Endodermal cell (in vitro differentiated cells): Measurements from ENCODE around the gene RGS13. TPM values are rescaled to one million over a fixed set of nuclear protein-coding genes. Genes with fewer than 3 reads are reported as not detected.
"Not testable (repeated sequence)": the region's sequence is repeated elsewhere in the genome, so short reads cannot be mapped to it uniquely, and the experiment has no call there.

Experiments
- DNase-seq: peaks from one replicate; pipeline ENCODE4 v3.0.0-alpha.2; 2017
- H3K27ac ChIP-seq: 2 replicates; pipeline ENCODE4 v1.5.1; 2013; ENCODE audit warnings: mild to moderate bottlenecking, low read depth, low read length, moderate library complexity
- H3K27me3 ChIP-seq: 2 replicates; pipeline ENCODE4 v1.6.1; 2013; ENCODE audit warnings: mild to moderate bottlenecking, low read length, moderate library complexity; ENCODE audit not compliant: insufficient read depth, control insufficient read depth, poor library complexity, severe bottlenecking
- H3K36me3 ChIP-seq: 2 replicates; pipeline ENCODE4 v1.7.0; 2013; ENCODE audit warnings: mild to moderate bottlenecking, low read length, moderate library complexity; ENCODE audit not compliant: control insufficient read depth, insufficient read depth
- H3K4me1 ChIP-seq: one replicate; pipeline ENCODE4 v1.7.0; 2013; ENCODE audit warnings: low read length; ENCODE audit not compliant: control insufficient read depth, insufficient read depth
- H3K4me3 ChIP-seq: 2 replicates; pipeline ENCODE4 v1.5.1; 2013; ENCODE audit warnings: mild to moderate bottlenecking, low read length, moderate library complexity
- H3K9ac ChIP-seq: 2 replicates; pipeline ENCODE4 v1.6.1; 2013; ENCODE audit warnings: mild to moderate bottlenecking, low read length, moderate library complexity; ENCODE audit not compliant: poor library complexity, severe bottlenecking; ENCODE audit errors: extremely low read depth
- H3K9me3 ChIP-seq: 2 replicates; pipeline ENCODE4 v1.6.1; 2013; ENCODE audit warnings: mild to moderate bottlenecking, low read length, moderate library complexity; ENCODE audit not compliant: control insufficient read depth
- H3K27ac Mint-ChIP-seq: 2 replicates; pipeline ENCODE4 v1.8.0; 2020; ENCODE audit warnings: mixed read lengths
- H3K27me3 Mint-ChIP-seq: 2 replicates; pipeline ENCODE4 v1.8.0; 2021; ENCODE audit warnings: mild to moderate bottlenecking, mixed read lengths; ENCODE audit not compliant: insufficient read depth
- H3K36me3 Mint-ChIP-seq: 2 replicates; pipeline ENCODE4 v1.8.0; 2020; ENCODE audit warnings: low read depth, mixed read lengths
- H3K4me1 Mint-ChIP-seq: 2 replicates; pipeline ENCODE4 v1.8.0; 2020; ENCODE audit warnings: mixed read lengths
- H3K4me3 Mint-ChIP-seq: 2 replicates; pipeline ENCODE4 v1.8.0; 2020; ENCODE audit warnings: mild to moderate bottlenecking, moderate library complexity, mixed read lengths
- H3K9me3 Mint-ChIP-seq: 2 replicates; pipeline ENCODE4 v1.8.0; 2020; ENCODE audit warnings: mild to moderate bottlenecking, mixed read lengths
- WGBS, 2 experiments: methylation state at CpG; one replicate each; pipeline versions ENCODE4 v1.1.5 to v1.1.7; 2013; ENCODE audit warnings: missing lambda C conversion rate in 2 of 2, mixed read lengths in 1 of 2; ENCODE audit not compliant: insufficient coverage in 1 of 2, insufficient read length in 1 of 2; 5-methylcytosine and 5-hydroxymethylcytosine counted together
- total RNA-seq, 2 donors: library from RNA; stranded (reverse); fragmentation: NEBNext Ultra II Directional in 1 of 2; extraction: Animal tissue kit (Norgen Biotek cat#: 25700) in 1 of 2; gene quantifications; 2 replicates in 1 of 2; 3 replicates in 1 of 2; pipeline ENCODE4 v1.2.1, GENCODE V29; 2021
- TF ChIP-seq, protein P1 (sequence below): fragments of 200-600 bp; sonication (generic); conservative IDR thresholded peaks from 2 replicates; pipeline ENCODE4 v1.5.0; 2021; ENCODE audit warnings: antibody characterized with exemption, mild to moderate bottlenecking

RGS13 gene
- total RNA-seq, 2 donors from 2014 or later, result not detected

DNA sequence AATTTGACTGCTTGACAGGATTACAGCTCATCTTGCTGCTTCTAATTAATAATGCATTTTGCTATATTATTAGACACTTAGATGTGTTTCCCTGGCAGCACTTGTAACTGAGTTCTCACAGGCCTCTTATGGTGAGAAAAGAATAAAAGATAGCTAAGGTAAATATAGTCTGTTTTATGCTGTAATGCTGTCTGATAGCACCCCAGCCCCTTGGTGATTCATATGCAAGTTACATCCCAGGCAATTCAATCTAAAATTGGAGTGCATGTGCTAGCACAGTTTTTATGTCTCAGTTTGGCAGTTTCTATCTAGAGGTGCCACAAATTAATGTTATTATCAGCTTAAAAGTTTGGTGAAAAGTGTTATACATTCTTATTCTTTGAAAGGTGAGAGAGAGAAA, 42.2 kb downstream of the RGS13 start:
- no peak overlapping the region for H3K4me3 ChIP-seq
- no peaks in the 10 kb centered on the region for H3K9me3 Mint-ChIP-seq

DNA sequence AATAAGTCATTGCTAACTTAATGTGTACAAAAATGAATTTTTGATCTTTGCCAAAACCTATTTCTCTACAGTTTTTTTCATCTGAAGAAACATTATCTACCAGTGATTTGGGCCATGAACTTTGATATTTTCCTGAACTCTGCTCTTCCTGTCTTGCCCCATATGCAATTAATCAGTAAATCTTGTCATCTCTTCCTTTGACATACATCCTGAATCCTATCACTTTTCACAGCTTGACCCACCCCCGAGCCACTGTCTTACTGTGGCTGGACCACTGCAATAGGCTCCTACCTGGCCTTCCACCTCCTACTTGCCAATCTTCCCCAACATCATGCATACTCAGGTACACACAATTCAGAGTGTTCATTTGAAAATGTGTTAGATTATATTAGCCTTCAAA, 46.4 kb downstream of the RGS13 start:
- Mint-ChIP-seq H3K27ac (no peak overlapping the region), H3K4me3 (no peak overlapping the region), H3K36me3 (no peaks in the 10 kb centered on the region), H3K9me3 (peaks cover 26% of the 10 kb centered on the region), H3K27me3 (no peaks in the 10 kb centered on the region), H3K4me1 (no peaks in the 10 kb centered on the region)
- H3K9ac ChIP-seq, result no peak overlapping the region
- 94% methylated on average over 1 of the region's 1 CpG; no CpG with 5 or more reads in 1 of the 2 experiments for WGBS, 2 experiments
- no peak for DNase-seq
- TF ChIP-seq, protein P1, sequence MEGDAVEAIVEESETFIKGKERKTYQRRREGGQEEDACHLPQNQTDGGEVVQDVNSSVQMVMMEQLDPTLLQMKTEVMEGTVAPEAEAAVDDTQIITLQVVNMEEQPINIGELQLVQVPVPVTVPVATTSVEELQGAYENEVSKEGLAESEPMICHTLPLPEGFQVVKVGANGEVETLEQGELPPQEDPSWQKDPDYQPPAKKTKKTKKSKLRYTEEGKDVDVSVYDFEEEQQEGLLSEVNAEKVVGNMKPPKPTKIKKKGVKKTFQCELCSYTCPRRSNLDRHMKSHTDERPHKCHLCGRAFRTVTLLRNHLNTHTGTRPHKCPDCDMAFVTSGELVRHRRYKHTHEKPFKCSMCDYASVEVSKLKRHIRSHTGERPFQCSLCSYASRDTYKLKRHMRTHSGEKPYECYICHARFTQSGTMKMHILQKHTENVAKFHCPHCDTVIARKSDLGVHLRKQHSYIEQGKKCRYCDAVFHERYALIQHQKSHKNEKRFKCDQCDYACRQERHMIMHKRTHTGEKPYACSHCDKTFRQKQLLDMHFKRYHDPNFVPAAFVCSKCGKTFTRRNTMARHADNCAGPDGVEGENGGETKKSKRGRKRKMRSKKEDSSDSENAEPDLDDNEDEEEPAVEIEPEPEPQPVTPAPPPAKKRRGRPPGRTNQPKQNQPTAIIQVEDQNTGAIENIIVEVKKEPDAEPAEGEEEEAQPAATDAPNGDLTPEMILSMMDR, result no peak
- H3K27ac ChIP-seq, result no peak overlapping the region
- H3K36me3 ChIP-seq, result no peaks in the 10 kb centered on the region
- no peak overlapping the region for H3K4me3 ChIP-seq
- peaks cover 10% of the 10 kb centered on the region for H3K9me3 ChIP-seq
- no peaks in the 10 kb centered on the region for H3K27me3 ChIP-seq
- H3K4me1 ChIP-seq, result no peaks in the 10 kb centered on the region

More for the DNA sequence above, 42.2 kb downstream of the RGS13 start:
- Mint-ChIP-seq H3K36me3 (no peaks in the 10 kb centered on the region), H3K4me3 (no peak overlapping the region), H3K27ac (no peak overlapping the region), H3K4me1 (no peaks in the 10 kb centered on the region), H3K27me3 (no peaks in the 10 kb centered on the region)
- H3K4me1 ChIP-seq, result no peaks in the 10 kb centered on the region
- no peak overlapping the region for H3K27ac ChIP-seq
- TF ChIP-seq, protein P1, result no peak
- H3K27me3 ChIP-seq, result no peaks in the 10 kb centered on the region
- H3K36me3 ChIP-seq, result no peaks in the 10 kb centered on the region
- H3K9ac ChIP-seq, result no peak overlapping the region
- DNase-seq, result no peak
- peaks cover 2% of the 10 kb centered on the region for H3K9me3 ChIP-seq

DNA sequence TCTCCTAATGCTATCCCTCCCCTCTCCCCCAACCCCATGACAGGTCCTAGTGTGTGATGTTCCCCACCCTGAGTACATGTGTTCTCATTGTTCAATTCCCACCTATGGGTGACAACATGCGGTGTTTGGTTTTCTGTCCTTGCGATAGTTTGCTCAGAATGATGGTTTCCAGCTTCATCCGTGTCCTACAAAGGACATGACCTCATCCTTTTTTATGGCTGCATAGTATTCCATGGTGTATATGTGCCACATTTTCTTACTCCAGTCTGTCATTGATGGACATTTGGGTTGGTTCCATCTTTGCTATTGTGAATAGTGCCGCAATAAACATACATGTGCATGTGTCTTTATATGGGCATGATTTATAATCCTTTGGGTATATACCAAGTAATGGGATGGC, 47.1 kb downstream of the RGS13 start:
- 92 to 94% methylated on average over 4 of the region's 4 CpGs for WGBS, 2 experiments
- not testable (repeated sequence) for H3K9ac ChIP-seq, H3K4me1 Mint-ChIP-seq, H3K4me1 ChIP-seq, H3K36me3 Mint-ChIP-seq, H3K36me3 ChIP-seq, H3K9me3 ChIP-seq, H3K27ac Mint-ChIP-seq, H3K27me3 ChIP-seq, H3K4me3 ChIP-seq, H3K27ac ChIP-seq, H3K27me3 Mint-ChIP-seq, H3K4me3 Mint-ChIP-seq, DNase-seq
- peaks cover 34% of the 10 kb centered on the region for H3K9me3 Mint-ChIP-seq

DNA sequence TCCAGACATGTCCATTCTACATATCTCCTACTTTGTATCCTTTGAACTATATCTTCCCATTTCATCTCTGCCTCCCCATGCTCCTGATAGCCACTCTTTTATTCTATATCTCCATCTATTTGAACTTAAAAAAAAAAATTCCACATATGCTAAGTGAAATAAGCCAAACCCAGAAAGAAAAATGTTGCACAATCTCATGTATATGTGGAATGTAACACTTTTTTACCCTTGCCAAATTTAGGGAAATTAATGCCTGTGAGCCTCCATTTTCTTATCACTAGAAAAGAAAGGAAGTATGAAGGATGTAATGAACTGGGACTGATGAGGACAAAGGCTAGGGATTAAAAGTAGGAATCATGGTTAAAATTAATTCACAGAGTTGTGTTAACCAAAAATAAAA, 53.5 kb downstream of the RGS13 start:
- Histone ChIP-seq H3K9me3 (peaks cover 44% of the 10 kb centered on the region), H3K9ac (no peak overlapping the region), H3K4me3 (peak overlapping the region; percentile 65), H3K4me1 (peaks cover 7% of the 10 kb centered on the region), H3K27ac (no peak overlapping the region), H3K36me3 (no peaks in the 10 kb centered on the region), H3K27me3 (no peaks in the 10 kb centered on the region)
- Mint-ChIP-seq H3K9me3 (peaks cover 70% of the 10 kb centered on the region), H3K36me3 (peaks cover 17% of the 10 kb centered on the region), H3K4me3 (no peak overlapping the region), H3K27me3 (no peaks in the 10 kb centered on the region), H3K27ac (no peak overlapping the region), H3K4me1 (peaks cover 30% of the 10 kb centered on the region)
- DNase-seq, result no peak
- TF ChIP-seq, protein P1, result no peak
